NCI-H1417 treated with DMSO at 0.1 percent for 48 hours (cell line): ENCODE data around the gene CBLN3.

ENCODE experiments used
- DNase-seq: peaks from one replicate; lab custom pipeline; 2025; lab: John Stamatoyannopoulos, UW

The CBLN3 gene

DNA sequence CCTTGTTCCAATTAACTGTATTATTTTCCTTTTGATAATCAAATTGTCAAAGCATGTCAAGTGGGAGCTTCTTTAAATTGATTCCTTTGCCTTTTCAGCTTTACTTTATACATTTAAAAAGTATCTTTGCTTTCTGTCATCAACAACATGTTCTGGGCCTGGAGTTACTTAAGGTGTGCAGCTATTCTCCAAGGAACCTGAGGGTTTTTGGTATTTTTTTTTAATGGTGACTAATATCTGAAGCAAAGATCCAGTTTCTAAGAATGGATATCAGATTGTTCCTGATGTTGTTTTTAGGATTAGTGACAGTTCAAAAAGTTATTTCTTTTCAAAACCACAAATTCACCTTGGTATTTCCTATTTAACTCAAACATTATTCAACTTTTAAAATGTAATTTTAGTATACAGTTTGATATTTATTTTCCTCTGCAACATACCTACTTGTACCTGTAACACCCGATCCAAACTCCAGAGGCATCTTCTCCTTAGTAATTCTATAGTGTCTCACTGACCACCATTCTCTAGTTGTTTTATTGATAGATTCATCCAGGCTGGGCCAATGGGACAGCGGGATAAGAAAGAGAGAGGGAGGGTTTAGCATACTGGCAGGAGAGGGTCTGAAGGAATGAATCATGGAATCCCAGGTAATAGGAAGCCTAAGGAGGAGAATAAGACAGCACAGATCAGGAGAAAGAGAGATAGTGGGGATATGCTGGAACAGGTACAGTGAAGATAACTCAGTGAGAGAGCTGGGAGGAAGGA is 3.1 kb downstream of the CBLN3 start:
- no peak for DNase-seq

DNA sequence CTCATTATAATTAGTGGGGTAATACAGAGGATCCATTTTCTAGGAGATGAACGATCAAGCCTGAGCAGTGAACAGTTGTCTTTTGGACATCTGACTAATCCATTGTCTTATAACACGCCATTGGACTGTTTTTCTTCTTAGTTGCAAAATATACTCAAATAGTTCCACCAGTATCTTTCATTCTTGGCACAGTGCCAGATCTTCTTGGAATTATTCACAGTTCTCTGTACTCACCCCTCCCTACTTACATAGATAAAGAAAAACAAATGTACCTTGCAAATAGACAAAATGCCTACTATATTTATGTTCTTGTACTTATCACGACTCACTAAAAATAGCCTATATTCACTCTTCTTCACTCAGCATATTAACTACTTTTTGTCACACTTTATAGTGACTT is 3.8 kb downstream of the CBLN3 start:
- DNase-seq, result no peak

DNA sequence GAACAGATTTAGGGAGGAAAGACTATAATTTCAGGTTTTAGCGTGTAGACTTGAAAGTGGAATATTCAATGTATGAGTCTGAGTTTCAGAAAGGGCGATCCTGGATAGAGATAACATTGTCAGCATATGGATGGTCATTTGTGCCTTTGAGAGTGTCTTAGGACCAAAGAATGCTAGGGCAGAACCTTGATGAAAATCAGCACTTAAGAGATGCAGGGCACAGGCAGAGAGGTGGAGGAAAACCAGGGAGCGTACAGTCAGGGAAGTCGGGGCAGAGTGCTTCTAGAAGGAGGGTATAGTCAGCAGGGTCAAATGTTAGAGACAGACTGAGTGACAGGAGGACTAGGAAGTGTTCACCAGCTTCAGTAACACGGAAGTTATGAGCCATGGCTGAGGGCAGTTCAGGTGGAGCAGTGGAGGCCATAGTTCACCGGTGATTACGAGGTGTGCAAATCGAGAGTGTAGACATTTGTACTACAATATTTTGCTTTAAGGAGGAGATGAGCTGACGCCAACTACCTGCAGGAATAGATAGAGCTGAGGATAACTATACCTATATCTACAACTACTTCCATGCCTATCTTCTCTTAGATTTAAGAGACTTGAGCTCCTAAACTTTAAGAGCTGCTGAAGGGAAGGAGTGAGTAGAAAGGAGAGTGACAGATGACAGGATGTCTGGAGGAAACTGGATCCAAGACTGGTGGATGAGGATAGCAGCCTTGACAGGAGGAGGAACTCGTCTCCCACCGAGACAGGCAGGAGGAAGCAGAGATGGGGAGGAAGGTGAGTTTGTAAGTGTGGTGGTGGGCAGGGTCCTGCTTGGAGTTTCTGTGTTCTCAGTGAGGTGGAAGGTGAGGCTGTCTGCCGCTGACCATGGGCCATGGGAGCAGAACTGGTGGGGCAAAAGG is 6.5 kb downstream of the CBLN3 start:
- no peak for DNase-seq

DNA sequence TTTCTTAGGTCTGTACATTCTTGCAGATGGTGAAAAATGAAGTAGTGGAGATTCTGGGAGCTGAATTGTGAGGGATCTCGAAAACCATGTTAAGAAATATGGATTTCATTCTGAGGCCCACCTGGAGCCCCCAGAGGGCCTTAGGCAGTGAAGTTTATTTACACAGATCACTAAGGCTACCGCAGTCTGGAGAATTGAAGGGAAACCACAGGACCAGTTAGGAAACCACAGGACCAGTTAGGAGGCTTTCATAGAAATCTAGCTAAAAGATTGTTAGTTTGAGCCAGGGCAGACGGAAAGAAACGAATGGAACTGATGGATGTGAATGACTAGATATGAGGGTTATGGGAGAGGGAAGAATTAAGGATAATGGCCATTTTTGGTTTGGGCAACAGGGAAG is 7.2 kb downstream of the CBLN3 start:
- no peak for DNase-seq

DNA sequence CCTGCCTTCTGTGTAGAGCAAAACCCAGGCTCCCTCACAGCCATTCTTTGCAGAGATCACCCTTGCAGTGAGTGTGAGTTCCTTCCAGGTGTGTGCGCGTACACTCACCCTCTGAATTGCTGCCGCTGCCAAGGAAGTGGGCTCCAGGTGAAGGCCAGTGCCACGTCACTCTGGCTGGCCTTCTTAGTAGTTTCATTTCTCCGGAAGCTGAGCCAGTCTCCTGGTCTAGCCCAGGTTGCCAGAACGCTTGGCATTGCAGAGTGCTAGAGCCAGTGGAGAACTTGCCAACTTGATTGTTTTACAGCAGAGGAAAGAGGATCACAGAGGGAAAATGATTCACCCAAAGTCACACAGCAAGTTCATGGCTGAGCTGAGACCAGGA is 11.0 kb downstream of the CBLN3 start:
- no peak for DNase-seq

DNA sequence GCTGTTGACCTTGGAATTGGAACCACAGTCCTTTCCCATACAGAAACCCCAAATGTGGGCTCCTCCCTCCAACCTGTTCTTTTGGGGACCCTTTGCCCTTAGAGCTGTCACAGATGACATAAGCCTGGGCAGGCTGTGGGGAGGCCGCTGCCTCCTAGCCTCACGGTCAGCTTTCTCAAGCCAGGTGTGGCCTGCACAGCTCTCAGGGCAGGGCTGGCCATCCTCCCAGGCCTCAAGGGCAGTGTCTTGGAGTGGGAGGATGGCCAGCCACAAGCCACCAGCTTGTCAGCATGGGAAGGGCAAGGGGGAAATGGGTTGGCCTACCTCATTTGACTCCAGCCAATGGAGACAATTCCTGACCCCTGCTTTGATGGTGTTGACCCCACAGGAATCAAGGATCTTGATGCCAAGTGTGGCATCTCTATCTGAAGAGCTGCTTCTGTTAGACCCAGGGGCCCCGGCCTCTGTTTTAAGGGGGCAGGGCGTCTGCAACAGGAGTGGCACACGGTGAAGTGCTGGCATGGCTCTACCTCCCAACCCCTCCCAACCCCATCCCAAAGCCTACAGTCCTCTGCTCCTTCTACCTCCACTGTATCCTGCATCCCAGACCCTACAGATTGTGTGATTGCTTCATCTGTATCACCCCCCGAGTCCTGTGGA is 11.5 kb downstream of the CBLN3 start:
- no peak for DNase-seq

DNA sequence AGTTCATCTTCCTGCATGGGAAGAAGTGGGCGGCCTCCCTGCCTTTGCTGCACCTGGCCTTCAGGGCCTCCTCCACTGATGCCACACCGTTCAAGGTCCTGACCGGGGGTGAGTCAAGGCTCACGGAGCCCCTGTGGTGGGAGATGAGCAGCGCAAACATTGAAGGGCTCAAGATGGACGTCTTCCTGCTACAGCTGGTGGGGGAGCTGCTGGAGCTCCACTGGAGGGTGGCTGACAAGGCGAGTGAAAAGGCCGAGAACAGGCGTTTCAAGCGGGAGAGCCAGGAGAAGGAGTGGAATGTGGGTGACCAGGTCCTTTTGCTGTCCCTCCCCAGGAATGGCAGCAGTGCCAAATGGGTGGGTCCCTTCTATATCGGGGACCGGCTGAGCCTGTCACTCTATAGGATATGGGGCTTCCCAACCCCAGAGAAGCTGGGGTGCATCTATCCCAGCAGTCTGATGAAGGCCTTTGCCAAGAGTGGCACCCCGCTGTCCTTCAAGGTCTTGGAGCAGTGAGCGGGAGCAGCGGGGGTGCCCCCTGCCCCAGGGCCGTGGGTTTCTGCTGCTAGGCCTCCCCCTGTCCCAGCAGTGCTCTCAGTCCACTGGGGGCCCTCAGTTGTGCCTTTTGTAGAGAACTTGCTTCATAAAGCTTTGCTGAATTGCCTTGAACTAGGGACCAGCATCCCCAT is 12.4 kb downstream of the CBLN3 start:
- DNase-seq, result no peak

DNA sequence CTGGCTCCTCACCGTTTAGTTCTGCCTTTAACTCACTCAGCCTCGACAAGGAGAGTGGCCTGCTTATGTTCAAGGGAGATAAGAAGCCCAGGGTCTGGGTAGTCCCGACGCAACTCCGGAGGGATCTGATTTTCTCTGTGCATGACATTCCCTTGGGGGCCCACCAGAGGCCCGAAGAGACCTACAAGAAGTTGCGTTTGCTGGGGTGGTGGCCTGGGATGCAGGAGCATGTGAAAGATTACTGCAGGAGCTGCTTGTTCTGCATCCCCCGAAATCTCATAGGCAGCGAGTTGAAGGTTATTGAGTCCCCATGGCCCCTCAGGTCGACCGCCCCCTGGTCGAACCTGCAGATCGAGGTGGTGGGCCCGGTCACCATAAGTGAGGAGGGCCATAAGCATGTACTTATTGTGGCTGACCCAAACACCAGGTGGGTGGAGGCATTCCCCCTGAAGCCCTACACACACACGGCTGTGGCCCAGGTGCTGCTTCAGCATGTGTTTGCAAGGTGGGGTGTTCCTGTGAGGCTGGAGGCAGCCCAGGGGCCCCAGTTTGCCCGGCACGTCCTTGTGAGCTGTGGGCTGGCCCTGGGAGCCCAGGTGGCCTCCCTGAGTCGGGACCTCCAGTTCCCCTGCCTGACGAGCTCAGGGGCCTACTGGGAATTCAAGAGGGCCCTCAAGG is 13.1 kb downstream of the CBLN3 start:
- no peak for DNase-seq

DNA sequence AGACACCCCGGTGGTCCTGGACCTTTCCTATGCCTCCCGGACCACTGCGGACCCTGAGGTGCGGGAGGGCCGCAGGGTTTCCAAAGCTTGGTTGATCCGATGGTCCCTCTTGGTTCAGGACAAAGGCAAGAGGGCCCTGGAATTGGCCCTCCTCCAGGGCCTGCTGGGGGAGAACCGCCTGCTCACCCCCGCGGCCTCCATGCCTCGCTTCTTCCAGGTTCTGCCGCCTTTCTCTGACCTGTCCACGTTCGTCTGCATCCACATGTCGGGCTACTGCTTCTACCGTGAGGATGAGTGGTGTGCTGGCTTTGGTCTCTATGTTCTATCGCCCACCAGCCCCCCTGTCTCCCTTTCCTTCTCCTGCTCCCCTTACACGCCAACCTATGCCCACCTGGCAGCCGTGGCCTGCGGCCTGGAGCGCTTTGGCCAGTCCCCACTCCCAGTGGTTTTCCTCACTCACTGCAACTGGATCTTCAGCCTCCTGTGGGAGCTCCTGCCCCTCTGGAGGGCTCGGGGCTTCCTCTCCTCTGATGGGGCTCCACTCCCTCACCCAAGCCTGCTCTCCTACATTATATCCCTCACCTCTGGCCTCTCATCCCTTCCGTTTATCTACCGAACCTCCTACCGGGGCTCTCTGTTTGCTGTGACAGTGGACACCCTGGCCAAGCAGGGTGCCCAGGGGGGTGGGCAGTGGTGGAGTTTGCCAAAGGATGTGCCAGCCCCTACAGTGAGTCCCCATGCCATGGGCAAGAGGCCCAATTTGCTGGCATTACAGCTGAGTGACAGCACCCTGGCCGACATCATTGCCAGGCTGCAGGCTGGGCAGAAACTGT is 13.8 kb downstream of the CBLN3 start:
- no peak for DNase-seq

DNA sequence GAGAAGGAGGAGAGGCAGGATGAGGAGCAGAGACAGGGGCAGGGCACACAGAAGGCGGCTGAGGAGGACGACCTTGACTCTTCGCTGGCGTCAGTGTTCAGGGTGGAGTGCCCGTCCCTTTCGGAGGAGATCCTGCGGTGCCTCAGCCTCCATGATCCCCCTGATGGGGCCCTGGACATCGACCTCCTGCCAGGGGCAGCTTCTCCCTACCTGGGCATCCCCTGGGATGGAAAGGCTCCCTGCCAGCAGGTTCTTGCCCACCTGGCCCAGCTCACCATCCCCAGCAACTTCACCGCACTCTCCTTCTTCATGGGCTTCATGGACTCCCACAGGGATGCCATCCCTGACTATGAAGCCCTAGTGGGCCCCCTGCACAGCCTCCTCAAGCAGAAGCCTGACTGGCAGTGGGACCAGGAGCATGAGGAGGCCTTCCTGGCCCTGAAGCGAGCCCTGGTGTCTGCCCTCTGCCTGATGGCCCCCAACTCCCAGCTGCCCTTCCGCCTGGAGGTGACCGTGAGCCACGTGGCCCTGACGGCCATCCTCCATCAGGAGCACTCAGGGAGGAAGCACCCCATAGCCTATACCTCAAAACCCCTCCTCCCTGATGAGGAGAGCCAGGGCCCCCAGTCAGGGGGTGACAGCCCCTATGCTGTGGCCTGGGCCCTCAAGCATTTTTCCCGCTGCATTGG is 14.6 kb downstream of the CBLN3 start:
- no peak for DNase-seq

DNA sequence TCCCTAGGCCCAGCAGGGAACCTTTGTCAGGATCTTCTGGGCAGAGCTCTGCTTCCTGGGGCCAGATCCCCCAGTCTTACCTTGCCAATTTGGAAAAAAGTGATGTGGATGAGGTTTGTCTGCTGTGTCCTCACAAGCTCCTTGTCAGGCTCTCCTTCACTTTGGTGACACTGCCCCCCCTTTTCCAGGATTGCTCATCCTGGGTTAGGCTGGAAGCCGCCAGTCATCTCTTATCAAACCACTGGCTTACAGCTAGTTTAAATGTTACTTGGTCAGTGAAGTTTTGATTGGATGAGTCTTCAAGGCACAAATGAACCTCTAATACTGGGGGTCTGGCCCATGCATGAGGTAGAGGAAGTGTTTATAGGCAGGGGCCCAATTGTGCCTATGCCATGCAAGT is 15.4 kb downstream of the CBLN3 start:
- DNase-seq, result no peak

DNA sequence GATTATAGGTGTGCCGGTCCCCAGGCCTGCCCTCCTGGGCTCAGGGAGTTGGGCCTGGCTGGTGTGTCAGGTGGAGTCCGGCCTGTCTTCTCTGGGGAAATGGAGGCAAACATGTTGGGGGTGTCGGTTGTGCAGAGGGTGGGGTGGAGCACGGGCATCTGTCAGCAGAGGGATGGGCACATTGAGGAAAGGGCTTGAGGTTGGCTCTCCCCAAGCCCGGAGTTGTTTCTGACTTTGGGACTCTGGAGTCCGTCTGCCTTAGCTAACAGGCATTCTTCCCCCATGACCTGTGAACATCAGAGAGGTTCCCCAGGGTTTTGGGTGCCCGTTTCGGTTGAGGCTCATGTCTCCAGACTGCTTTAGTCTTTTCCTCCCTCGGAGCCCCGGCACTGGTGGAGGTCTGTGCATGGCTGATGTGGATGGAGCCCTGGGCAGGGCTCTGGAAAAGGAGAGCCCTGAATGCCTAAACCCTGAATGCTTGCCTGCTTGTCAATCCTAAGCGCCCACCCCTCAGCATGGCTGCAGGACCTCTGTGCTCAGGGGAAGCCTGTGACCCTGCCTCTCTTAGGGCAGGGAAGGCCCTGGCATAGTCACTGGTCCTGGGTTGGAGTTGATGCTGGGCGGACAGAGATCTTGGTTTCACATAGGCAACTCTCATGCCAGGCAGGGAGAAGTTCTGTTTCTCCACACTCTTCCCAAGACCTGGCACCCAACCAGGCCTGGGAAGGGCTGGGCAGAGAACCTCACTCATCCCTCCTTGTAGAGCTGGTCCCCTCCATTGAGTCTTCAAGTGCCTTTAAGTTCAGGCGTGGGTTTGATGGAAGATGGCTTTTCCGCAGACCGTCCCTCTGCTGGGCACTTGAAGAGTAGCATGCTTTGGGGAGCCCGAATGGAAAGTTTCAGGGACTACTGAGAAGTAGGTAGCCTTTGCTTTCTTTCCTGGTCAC is 17.8 kb downstream of the CBLN3 start:
- no peak for DNase-seq

DNA sequence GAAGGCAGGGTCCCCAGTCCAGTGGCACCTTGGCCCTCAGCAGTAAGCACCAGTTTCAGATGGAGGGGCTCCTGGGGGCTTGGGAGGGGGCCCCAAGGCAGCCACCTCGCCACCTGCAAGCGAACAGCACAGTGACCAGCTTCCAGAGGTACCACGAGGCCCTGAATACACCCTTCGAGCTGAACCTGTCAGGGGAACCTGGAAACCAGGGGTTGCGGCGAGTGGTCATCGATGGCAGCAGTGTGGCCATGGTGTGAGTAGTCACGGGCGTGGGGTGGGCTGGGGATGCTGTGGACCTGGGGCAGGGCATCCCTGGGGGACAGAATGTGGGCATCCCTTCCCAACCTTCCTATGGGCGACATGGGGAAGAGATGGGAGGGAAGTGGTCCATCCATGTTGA is 19.5 kb downstream of the CBLN3 start:
- DNase-seq, result no peak

DNA sequence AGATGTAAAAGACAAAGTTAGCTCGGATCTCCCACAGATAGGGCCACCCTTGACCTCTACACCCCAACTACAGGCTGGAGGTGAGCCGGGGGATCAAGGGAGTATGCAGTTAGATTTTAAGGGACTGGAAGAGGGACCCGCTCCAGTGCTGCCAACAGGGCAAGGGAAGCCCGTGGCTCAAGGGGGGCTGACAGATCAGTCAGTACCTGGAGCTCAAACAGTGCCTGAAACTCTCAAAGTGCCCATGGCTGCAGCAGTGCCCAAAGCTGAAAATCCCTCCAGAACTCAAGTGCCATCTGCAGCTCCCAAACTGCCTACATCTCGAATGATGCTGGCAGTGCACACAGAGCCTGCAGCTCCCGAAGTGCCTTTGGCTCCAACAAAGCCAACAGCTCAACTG is 20.3 kb downstream of the CBLN3 start:
- no peak for DNase-seq

DNA sequence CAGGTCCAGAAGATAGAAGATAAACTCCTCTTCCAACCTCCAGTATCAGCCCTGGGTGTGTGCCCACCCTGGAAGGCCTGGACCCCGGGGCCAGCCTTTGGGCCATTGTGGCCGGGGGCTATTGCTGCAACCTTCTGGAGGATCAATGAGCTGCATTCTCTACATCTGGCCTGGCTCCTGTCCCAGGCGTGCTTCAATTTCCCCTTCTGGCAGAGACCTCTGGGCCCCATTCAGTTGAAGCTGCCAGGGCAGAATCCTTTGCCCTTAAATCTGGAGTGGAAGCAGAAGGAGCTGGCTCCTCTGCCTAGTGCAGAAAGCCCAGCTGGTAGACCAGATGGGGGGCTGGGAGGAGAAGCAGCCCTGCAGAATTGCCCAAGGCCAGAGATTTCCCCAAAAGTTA is 20.7 kb downstream of the CBLN3 start:
- DNase-seq, result no peak

DNA sequence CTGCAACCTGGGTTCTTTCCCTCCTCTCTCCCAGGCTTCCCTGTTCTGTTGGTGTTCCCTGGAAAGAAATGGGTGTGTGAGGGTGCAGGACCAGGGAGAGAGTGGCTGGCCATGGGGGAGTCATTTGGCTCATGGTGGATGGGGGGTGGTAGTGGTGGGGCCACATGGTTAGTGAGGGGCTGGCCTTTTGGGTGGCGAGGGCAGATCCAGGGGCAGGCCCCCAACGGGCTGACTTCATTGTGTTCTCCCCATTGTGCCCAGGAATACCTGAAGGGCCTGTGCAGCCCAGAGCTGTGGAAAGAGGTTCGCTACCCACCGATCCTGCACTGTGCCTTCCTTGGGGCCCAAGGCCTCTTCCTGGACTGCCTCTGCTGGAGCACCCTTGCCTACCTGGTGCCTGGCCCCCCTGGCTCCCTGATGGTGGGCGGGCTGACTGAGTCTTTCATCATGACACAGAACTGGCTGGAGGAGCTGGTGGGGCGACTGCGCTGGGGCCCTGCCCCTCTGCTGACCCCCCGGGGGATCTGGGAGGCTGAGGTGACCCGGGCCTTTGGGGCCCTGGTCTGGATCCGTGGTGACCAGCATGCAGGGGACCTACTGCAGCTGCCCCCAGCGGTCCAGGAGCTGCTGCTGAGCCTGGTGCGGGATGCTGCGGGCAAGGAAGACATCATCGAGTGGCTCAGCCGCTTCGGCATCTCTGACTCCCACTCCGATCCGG is 21.7 kb downstream of the CBLN3 start:
- no peak for DNase-seq

DNA sequence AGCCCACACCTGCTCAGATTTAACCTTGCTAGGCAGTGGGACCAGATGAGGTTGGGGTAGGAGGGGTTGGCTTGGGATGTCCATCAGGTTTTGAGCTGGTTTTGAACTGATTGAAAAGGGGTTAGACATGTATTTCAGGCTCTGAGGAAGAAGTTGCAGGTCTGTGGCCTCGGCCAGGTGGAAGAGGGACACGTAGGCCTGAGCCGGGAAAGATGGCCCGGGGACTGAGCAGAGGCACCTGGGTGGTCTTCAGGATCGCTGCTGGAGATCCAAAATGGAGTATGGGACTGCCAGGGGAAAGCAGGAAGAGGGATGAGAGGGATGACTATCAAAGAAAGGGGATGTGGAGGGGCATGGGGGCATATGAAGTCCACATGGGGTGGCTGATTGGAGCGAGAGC is 23.1 kb downstream of the CBLN3 start:
- DNase-seq, result no peak

DNA sequence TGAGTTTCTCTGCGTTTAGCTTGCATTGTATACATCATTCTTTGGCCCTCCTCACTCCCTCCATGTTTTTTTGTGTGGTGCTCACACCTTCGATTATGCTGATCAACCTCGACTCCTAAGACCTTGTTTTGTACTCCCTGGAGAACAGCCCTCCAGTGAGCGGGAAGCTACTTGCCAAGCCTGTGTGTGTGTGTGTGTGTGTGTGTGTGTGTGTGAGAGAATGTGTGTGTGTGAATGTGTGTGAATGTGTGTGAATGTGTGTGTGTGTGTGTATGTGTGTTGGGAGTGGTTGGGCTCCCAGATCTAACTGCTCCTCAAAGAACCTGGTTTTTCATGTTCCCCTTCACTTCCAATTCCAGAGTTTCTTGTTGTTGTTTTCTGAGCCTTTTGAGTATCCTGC is 24.7 kb downstream of the CBLN3 start:
- no peak for DNase-seq
